CD14-positive monocyte (primary cell): ENCODE results near the gene SLC13A3. TPM values are rescaled to one million over a fixed set of nuclear protein-coding genes. Genes with fewer than 3 reads are reported as not detected.

ENCODE experiments used
- DNase-seq, 3 donors: peaks; one replicate each; pipeline ENCODE4 v3.0.0-alpha.2; 2011 to 2022
- H2AFZ ChIP-seq: 2 replicates; pipeline ENCODE4 v1.6.0; 2012; ENCODE audit warnings: mild to moderate bottlenecking, low read depth, low read length, inconsistent platforms; ENCODE audit not compliant: insufficient read depth, poor library complexity, severe bottlenecking
- H3K27ac ChIP-seq, 2 donors: 1 replicate in 1 of 2; 2 replicates in 1 of 2; pipeline ENCODE4 v1.5.1; 2012 to 2013; ENCODE audit warnings: low read length in 2 of 2, control low read depth in 1 of 2, inconsistent platforms in 1 of 2, low read depth in 1 of 2, mild to moderate bottlenecking in 1 of 2
- H3K27me3 ChIP-seq, 2 donors: one replicate each; pipeline versions ENCODE4 v1.6.0 to v1.6.1; 2011 to 2013; ENCODE audit warnings: low read length in 2 of 2; ENCODE audit not compliant: control insufficient read depth in 2 of 2, insufficient read depth in 2 of 2
- H3K36me3 ChIP-seq, 2 donors: replicated peaks in 1 of 2; 1 replicate in 1 of 2; 2 replicates in 1 of 2; pipeline versions ENCODE4 v1.5.1 to v1.6.1; 2012 to 2013; ENCODE audit warnings: low read length in 2 of 2, control low read depth in 1 of 2, inconsistent platforms in 1 of 2, mild to moderate bottlenecking in 1 of 2; ENCODE audit not compliant: insufficient read depth in 2 of 2, control insufficient read depth in 1 of 2
- H3K4me1 ChIP-seq, 2 donors: 1 replicate in 1 of 2; 2 replicates in 1 of 2; pipeline versions ENCODE4 v1.5.1 to v1.6.1; 2012 to 2013; ENCODE audit warnings: low read length in 2 of 2, control low read depth in 1 of 2, inconsistent platforms in 1 of 2, mild to moderate bottlenecking in 1 of 2, moderate library complexity in 1 of 2; ENCODE audit not compliant: insufficient read depth in 2 of 2, control insufficient read depth in 1 of 2
- H3K4me2 ChIP-seq: replicated peaks from 2 replicates; pipeline ENCODE3; 2012; ENCODE audit warnings: low read length, moderate library complexity, mild to moderate bottlenecking; ENCODE audit not compliant: poor library complexity, severe bottlenecking; ENCODE audit errors: extremely low read depth
- H3K4me3 ChIP-seq, 3 experiments: fragments of 200-600 bp in 1 of 3; sonication (generic) in 1 of 3; replicated peaks in 1 of 3; 1 replicate in 2 of 3; 2 replicates in 1 of 3; pipeline ENCODE4 v1.5.1; 2011 to 2013; ENCODE audit warnings: low read length in 3 of 3, mild to moderate bottlenecking in 3 of 3, control low read depth in 2 of 3, low read depth in 2 of 3, inconsistent platforms in 1 of 3, moderate library complexity in 1 of 3
- H3K79me2 ChIP-seq: 2 replicates; pipeline ENCODE4 v1.6.0; 2012; ENCODE audit warnings: mild to moderate bottlenecking, control low read depth, inconsistent platforms, low read length, moderate library complexity; ENCODE audit not compliant: insufficient read depth
- H3K9ac ChIP-seq: 2 replicates; pipeline ENCODE4 v1.6.0; 2017; ENCODE audit warnings: low read length, mild to moderate bottlenecking; ENCODE audit not compliant: insufficient read depth, poor library complexity, severe bottlenecking
- H3K9me3 ChIP-seq, 2 donors: replicated peaks in 1 of 2; 1 replicate in 1 of 2; 2 replicates in 1 of 2; pipeline versions ENCODE4 v1.5.1 to v1.6.1; 2012 to 2013; ENCODE audit warnings: low read length in 2 of 2, control low read depth in 1 of 2; ENCODE audit not compliant: control insufficient read depth in 1 of 2, insufficient read depth in 1 of 2
- H4K20me1 ChIP-seq: 2 replicates; pipeline ENCODE4 v1.6.0; 2012; ENCODE audit warnings: mild to moderate bottlenecking, low read length, control low read depth, moderate library complexity; ENCODE audit not compliant: insufficient read depth
- H3K27ac Mint-ChIP-seq, 7 donors: one replicate each; pipeline ENCODE4 v1.8.0; 2020; ENCODE audit warnings: mild to moderate bottlenecking in 7 of 7, mixed read lengths in 7 of 7, moderate library complexity in 6 of 7, inconsistent platforms in 2 of 7
- H3K27me3 Mint-ChIP-seq, 3 donors: one replicate each; pipeline ENCODE4 v1.8.0; 2021 to 2022; ENCODE audit warnings: low read depth in 3 of 3, mild to moderate bottlenecking in 3 of 3, mixed read lengths in 3 of 3, moderate library complexity in 3 of 3, inconsistent platforms in 1 of 3
- H3K36me3 Mint-ChIP-seq, 2 donors: one replicate each; pipeline ENCODE4 v1.8.0; 2020; ENCODE audit warnings: mixed read lengths in 2 of 2, inconsistent platforms in 1 of 2, mild to moderate bottlenecking in 1 of 2
- H3K4me1 Mint-ChIP-seq: one replicate; pipeline ENCODE4 v1.8.0; 2020; ENCODE audit warnings: mild to moderate bottlenecking, mixed read lengths
- H3K4me3 Mint-ChIP-seq, 2 donors: one replicate each; pipeline ENCODE4 v1.8.0; 2020; ENCODE audit warnings: mild to moderate bottlenecking in 2 of 2, mixed read lengths in 2 of 2, moderate library complexity in 1 of 2
- H3K9me3 Mint-ChIP-seq, 7 donors: one replicate each; pipeline ENCODE4 v1.8.0; 2020 to 2022; ENCODE audit warnings: mixed read lengths in 7 of 7, mild to moderate bottlenecking in 6 of 7, moderate library complexity in 6 of 7, inconsistent platforms in 2 of 7
- CTCF ChIP-seq: fragments of 200-600 bp; IDR thresholded peaks from one replicate; pipeline ENCODE4 v1.8.0; 2022; ENCODE audit warnings: antibody characterized with exemption, mild to moderate bottlenecking
- WGBS: methylation state at CpG from one replicate; pipeline ENCODE4 v1.1.5; 2013; ENCODE audit warnings: missing lambda C conversion rate; ENCODE audit not compliant: insufficient coverage; 5-methylcytosine and 5-hydroxymethylcytosine counted together
- intact Hi-C, 2 donors: fragments of 100-400 bp; cut with micrococcal nuclease; formaldehyde crosslinking; loops; one replicate each; pipeline versions ENCODE4 v1.15.0 to v1.15.1; 2023
- polyA plus RNA-seq, 3 donors: library from polyadenylated mRNA; depleted of rRNA in 1 of 3; unstranded in 2 of 3; stranded (reverse) in 1 of 3; fragments of 300-500 nt in 2 of 3; fragments of >200 nt in 1 of 3; fragmentation: Illumina TruSeq in 2 of 3; gene quantifications; 1 replicate in 2 of 3; 2 replicates in 1 of 3; pipeline ENCODE4 v1.2.3, GENCODE V29; 2012 to 2021

Gene SLC13A3
- polyA plus RNA-seq, 3 donors: 0.04 TPM; not detected in 2

GRCh38 chr20:46602429-46602828, 48.8 kb downstream of the SLC13A3 start:
- Histone ChIP-seq H3K4me1 (no peaks in the 10 kb centered on the region), H3K4me2 (no peak overlapping the region), H3K36me3 (no peaks in the 10 kb centered on the region), H3K9me3 (no peaks in the 10 kb centered on the region), H4K20me1 (no peaks in the 10 kb centered on the region), H3K27ac (no peak overlapping the region), H3K9ac (no peak overlapping the region), H2AFZ (no peak overlapping the region), H3K79me2 (no peaks in the 10 kb centered on the region), H3K27me3 (peaks cover 0 to under 1% of the 10 kb centered on the region in 2 donors), H3K4me3 (no peak overlapping the region)
- no peak for TF ChIP-seq CTCF
- H3K9me3 Mint-ChIP-seq: peaks cover 0 to 3% (median 0%) of the 10 kb centered on the region in 7 donors
- WGBS: no CpG with 5 or more reads among the region's 2 CpGs
- no peak overlapping the region for H3K27ac Mint-ChIP-seq
- no peak for DNase-seq
- no peak overlapping the region for H3K4me3 Mint-ChIP-seq
- no peaks in the 10 kb centered on the region for H3K4me1 Mint-ChIP-seq
- no peaks in the 10 kb centered on the region for H3K36me3 Mint-ChIP-seq
- intact Hi-C loops: no loop called here
- H3K27me3 Mint-ChIP-seq: peaks cover 1 to 9% (median 7%) of the 10 kb centered on the region in 3 donors

GRCh38 chr20:46601603-46602122, 49.6 kb downstream of the SLC13A3 start:
- Histone ChIP-seq H3K9me3 (no peaks in the 10 kb centered on the region), H3K4me1 (no peaks in the 10 kb centered on the region), H3K9ac (no peak overlapping the region), H3K4me2 (no peak overlapping the region), H3K79me2 (no peaks in the 10 kb centered on the region), H3K4me3 (no peak overlapping the region), H3K27me3 (no peaks in the 10 kb centered on the region), H4K20me1 (no peaks in the 10 kb centered on the region), H3K27ac (no peak overlapping the region), H3K36me3 (no peaks in the 10 kb centered on the region), H2AFZ (no peak overlapping the region)
- TF ChIP-seq CTCF: no peak
- Mint-ChIP-seq H3K4me1 (no peaks in the 10 kb centered on the region), H3K4me3 (no peak overlapping the region), H3K36me3 (no peaks in the 10 kb centered on the region), H3K9me3 (peaks cover 0 to 3% (median 0%) of the 10 kb centered on the region in 7 donors), H3K27me3 (peaks cover 1 to 9% (median 7%) of the 10 kb centered on the region in 3 donors), H3K27ac (no peak overlapping the region)
- no peak for DNase-seq
- intact Hi-C loops: no loop called here
